ENCODE results near the gene CMTM5.

CMTM5 gene

DNA sequence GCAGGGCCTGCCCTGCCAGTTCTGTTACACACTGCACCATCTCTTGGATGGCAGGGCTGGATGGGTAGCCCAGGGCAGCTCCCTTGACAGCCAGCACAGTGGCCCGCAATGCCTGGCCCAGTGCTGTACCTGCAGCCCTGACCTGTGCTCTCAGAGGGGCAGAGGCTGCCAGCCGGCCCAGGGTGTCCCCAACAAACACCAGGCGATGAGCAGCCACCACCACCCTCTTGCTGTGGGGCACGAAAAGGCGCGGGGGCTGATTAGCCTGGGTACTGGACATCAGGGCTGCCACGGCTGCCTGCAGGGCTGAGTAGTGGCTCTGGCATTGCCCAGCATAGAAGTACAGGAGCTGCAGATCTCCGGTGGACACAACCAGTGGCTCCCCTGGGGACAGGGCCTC is 19.6 kb upstream of the CMTM5 start:
- no peak for DNase-seq

DNA sequence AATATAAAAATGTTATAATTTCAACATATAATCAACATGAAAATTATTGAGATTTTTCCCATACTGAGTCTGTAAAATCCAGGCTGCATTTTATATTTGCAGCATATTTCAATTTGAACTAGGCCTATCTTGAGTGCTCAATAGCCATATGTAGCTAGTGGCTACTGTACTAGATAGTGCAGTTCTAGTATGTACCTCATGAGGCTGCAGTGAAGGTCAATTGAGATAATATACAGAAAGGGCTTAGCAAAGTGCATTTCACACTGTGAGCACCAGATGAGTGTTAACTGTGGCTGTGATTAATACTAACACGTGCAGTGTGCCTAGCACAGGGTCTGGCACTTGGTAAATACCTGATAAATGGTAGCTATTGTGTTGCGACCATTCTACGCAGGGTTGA is 18.8 kb upstream of the CMTM5 start:
- DNase-seq: no peak

DNA sequence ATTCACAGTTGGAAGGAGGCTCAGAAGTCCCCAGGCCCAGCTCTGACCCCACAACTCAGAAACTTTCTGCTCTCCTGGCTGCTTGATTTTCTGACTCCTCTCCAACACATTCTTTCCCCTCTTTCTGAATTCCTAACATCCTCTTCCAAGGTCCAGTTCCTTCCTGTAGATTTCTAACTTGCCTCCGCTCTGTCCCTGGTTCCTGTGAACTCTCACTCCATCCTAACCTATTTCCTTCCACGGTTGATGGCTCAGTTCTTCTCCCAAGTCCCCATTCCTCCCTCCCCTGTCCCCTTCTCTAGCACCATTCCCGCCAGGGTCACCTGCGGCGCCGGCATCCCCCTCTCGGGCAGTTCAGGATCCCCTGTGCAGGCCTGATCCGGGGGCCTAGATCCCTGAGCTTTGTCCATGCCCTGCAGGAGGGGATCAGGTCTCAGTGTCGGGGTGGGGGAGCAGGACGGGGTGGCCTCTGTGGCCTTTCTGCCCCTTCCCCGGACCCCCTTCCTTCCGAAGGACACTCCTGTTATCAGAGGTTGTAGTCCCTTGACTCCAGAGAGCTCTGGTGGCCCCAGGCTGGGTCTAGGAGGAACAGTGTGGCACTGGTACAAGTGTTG is 18.2 kb upstream of the CMTM5 start:
- no peak for DNase-seq

DNA sequence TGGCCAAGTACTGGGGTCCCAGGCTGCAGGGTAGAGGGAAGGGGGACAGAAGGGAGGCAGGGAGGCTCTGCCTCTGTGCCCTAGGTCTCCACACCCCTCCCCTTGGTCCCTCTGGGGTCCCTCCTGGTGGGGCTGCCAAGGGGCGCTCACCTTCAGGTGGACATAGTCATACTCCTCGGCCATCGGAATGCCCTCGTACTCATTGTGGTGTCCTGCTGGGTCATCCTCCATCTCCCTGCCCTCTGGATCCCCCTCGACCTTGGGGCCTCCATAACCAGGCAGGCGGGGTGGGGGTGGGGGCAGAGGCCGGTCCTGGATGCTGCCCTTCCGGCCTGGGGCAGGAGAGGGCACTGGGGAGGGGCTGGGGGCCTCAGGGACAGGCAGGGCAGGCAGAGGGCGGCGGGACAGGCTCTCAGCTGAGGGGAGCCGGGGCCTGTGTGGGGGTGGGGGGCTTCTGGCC is 17.6 kb upstream of the CMTM5 start:
- DNase-seq: no peak

DNA sequence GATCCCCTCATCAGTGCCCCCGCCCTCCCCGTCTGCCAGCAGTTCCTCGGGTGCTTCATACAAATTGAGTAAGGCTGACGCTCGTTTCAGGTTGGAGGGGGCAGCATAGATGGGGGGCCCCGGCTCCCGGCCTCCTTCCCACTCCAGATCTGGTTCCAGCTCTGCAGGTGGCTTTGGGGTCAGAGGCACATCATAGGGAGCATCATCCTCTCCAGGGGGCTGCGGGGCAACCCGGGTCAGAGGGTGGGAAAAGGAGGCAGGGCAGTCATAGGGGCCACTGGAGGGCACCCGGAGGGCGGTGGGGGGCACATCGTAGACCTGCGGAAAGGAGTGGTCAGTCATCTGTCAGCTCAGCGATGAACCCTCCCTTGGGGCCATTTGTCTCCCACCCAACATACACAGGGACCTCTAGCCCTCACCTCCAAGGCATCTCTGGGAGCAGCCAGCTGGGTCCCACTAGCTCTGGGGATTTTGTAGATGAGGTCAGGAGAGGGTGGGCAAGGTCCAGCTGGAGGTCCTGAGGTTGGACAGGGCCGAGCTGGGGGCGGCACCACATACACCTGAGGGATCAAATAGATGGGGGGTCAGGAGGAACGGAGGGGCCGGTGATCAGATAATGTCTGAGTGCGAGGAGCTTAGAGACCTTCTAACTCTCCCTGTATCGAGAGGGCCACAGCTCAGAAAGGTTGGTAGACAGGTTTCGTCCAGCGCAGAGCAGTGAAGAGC is 17.0 kb upstream of the CMTM5 start:
- no peak for DNase-seq

DNA sequence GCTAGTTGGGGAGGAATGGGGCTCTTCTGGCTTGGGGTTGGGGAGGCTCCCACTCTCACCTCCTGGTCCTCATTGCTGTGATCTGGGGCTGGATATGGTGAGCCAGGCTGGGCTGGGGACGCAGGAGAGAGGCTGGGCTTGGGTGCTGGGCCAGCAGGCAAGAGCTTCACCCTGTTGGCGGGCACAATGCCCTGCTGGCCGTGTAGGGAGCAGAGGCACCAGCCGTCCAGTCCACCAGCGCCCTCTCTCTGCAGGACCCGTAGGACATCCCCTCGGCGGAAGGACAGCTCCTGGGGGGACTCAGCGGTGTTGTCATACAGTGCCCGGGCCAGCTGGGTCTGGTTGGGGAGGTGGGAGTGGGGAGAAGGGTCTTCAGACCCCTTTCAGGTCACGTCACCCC is 16.4 kb upstream of the CMTM5 start:
- peak in 44 of 58 donors; percentile 5 to 83 (median 56) for DNase-seq

DNA sequence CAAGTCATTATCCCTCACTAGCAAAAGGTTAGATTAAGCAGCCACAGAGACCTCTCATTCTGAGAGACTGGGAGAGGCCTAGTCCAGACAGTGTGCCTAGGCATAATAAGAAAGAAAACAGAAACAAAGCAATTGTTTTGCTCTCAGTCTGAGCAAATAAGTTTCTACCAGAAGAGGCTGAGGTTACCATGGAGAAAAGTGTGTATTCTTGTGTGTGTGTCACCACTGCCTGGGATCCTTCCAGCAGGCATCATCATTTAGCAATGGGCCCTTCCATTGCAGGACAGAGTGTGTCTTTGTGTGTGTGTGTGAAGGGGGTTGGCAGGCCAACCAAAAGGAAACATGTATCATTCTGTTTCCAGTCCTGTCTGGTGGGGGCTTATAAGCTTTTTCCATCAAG is 15.5 kb upstream of the CMTM5 start:
- peak in 14 of 58 donors; percentile 10 to 68 (median 46) for DNase-seq

DNA sequence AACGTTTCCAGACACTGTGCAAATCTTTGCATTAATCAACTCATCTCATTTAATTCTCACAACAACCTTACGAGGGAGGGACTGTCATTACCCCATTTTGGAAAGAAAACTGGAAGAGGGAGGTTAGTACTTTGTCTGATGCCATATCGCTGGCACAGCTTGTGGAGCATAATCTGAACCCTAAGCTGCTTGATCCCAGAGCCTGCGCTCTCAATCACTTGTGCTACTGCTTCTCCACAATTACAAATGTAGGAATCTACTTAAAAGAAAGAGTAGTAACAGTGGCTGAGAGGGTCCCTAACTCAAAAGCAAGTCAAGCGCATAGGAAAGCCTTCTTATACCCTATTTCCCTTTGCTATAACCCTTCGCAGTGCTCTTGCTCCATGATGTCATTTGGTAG is 15.1 kb upstream of the CMTM5 start:
- DNase-seq: no peak

DNA sequence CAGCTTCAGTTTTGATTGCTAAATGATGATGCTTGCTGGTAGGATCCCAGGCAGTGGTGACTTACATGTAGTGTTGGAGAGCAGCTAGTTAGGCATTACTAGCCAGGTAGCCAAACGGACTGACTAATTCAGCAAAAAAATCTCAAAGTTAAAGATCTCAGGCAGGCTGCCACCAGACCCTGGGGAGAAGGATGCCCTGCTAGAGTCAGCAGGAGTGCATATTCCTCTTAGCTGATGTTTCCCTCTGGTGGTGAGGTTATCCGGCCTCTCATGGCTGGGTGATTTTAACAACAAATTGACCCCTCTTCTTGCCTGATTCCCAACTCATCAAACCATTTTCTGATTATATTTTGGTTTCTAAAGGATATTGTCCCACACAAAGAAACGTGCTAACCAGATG is 14.6 kb upstream of the CMTM5 start:
- DNase-seq: no peak

DNA sequence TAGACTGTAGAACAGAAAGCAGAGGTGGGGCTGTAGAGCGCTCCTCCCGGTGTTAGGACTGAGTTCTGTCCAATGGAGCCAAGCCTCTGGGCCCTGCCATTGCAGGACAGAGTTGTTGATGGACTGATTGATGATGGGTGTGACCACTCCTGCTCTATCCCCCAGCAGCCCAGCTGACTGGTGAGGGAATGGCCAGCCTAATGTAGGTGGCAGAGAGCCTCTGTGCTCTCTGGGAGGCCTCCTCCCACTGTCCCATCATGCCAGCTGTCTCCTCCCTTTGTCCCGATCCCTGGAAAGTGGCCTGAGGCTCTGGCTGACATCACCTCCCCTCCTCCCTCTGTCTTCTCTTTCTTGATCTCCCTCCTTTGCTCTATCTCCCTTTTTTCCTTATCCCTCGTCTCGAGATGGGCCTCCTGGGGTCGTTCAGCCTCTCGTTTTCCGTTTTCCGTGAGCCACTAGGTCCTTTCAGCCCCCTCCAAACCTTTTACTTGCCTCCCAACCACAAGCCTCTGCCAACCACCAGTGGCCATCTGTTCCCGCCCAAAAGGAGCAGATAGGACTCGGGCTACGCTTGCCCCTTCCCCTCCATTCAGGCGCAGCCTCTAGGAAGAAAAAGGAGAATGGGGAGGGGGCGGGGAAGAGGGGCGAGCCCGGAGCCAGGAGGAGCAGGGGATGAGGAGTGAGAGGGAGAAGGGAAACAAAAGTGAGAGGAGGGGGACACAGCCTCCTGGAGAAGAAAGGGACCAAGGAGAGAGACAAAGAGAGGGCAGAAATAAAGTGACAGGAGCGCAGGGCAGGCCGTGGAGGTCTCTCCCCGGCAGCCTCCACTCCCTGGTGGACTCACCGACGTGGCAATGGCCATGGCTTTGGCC is 12.4 kb upstream of the CMTM5 start:
- peak in 42 of 58 donors; percentile 19 to 86 (median 52) for DNase-seq

DNA sequence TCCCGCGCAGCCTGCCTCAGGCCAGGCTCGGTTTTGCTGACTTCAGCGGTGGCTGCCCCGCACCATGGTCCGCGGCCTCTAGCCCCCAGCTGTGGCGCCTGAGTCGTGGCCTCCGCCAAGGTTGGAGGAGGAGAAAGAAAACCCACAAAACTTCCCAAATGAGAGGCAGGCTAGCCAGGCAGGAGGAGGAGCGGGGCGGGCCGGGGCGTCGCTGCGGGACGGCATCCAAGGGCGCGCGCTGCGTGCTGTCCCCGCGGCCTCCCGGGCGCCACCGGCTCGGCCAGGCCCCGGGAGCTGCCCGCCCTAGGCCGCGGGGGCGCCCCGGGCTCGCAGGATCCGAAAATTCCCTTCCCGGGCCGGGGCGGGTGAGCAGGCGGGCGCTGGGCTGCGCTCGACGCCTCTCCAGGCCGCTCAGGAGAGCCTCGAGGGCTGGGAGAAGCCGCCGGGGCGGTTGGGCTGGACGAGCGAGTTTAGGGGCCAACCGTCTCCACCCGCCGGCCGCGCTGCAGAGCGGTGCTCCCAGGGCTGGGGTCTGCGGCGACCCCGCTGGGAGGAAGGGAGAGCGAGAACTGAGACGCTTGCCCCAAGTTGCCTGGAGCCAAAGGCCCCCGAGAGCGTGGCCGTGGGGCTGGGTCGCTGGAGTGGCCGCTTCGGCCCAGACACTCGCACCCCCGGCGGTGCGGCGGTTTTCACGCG is 11.7 kb upstream of the CMTM5 start, which contains the start of gene EFS:
EFS (minus strand) TSS at position 137 of the 696 bp plus-strand sequence. CDS start 147 bp downstream, outside the sequence.
- DNase-seq: peak in 37 of 58 donors; percentile 2 to 62 (median 36)

DNA sequence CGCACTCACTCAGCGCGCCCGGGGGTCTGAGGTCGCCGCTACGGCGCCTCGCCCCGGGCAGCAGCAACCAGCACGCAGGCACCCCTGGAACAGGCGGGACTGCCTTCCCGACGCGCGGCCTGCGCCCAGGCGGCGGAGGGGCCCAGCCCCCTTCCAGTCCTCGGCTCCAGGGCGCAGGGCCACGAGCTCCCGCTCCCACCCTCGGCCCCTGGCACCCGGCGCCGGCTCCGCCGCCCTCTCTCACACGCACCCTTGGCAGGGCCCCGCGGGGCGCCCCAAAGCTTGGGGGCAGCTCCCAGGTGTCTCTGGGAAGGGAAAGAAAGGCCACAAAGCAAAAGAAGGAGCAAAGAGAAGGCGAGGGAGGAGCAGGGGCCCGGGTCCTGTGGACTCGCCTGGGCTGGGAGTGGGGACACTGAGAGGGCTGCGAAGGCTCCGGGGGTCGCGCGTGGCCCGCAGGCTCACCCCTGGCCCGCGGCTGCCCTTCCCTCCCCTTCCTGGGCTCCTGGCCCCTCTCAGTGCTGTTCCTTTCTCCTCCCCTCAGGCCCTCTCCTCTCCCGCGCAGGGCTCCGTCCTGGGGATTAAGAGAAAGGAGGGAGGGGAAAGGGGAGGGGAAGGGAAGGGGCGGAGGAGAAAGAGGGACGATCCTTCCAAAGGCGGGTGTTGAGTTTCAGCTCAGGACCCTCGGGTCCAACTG is 11.0 kb upstream of the CMTM5 start:
- DNase-seq: peak in 39 of 58 donors; percentile 27 to 85 (median 70)

DNA sequence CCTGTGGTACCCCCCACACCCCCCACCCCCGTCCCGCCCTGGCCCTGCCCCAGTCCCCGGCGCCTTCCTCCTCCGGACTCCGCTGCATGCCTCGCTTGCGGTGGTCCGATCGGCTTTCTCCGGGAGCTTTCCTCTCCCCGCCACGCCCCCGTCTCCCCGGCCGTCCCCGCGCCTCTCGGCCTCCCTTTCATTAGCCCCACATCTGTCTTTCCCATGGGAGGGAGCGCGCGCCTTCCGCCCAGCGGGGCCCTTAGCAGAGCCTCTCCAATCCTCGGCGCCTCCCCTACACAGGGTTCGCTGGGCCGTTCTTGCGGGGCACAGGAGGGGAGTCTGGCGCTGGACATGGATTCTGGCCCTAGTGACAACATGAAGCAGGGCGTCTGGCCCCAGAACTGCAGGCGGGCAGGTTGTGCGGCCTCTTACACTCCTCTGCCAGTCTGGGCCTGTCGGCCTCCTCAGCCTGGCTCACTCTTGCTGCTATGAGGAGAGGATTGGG is 10.4 kb upstream of the CMTM5 start:
- peak in 52 of 58 donors; percentile 21 to 85 (median 64) for DNase-seq

DNA sequence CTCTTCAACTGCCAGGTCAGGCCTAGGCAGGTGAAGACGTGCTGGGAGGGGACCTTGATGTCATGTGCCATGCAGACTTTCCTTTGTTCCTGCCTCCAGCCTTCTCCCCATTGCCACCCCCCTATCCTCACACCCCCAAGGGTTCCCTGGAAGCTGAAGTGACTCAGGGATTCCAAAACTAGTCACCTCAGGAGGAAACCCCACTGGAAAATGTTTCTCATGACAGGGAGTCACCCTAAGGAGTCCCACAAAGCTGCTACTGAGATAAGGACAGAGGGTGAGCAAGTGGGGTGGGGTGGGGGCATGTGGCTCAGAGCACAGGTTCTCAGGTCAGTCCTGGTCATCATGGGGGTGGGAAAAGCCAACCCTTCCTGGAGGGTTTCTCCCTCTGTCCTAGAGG is 6.6 kb upstream of the CMTM5 start:
- DNase-seq: no peak

DNA sequence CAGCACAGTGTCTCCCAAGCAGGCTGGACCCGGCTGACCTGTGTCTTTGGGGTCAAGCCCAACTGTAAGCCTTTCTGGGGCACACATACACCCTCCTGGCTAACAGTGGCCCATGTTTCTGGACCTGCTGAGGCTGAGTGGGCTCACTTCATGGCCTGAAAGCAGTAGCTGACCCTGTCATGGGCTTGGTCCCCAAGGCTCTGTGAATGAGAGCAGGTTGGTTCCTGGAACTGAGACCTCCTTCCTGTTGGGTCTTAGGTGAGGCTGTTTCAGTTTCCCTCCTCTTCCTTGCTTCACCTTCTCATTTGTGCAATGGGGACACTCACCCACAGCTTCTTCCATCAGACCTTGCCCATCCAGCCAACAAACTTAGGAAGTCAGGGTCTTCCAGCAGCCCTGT is 5.0 kb upstream of the CMTM5 start:
- DNase-seq: no peak

DNA sequence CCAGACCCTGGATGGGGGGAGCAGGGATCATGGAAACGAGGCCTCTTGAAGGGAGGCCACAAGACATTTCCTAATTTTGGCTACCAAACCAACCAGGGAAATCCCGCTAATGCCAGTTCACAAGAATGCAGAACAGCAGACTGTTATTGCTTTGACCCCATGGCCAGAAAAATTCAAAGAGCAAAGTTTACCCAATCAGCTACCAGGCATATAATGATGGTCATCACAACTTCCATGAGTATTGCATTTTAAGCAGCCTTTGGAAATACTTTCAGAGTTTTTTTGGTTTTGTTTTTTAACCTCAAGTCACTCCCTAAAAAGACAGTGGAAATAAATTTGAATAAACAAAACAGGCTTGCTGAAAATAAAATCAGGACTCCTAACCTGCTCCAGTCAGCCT is 4.3 kb upstream of the CMTM5 start, which contains the start of gene IL25:
IL25 (plus strand) TSS at position 301 of the 400 bp plus-strand sequence.
- DNase-seq: no peak

DNA sequence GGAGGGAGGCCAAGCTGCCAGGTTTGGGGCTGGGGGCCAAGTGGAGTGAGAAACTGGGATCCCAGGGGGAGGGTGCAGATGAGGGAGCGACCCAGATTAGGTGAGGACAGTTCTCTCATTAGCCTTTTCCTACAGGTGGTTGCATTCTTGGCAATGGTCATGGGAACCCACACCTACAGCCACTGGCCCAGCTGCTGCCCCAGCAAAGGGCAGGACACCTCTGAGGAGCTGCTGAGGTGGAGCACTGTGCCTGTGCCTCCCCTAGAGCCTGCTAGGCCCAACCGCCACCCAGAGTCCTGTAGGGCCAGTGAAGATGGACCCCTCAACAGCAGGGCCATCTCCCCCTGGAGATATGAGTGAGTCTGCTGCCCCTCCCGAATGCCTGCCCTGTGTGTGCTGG is 3.8 kb upstream of the CMTM5 start:
- no peak for DNase-seq

DNA sequence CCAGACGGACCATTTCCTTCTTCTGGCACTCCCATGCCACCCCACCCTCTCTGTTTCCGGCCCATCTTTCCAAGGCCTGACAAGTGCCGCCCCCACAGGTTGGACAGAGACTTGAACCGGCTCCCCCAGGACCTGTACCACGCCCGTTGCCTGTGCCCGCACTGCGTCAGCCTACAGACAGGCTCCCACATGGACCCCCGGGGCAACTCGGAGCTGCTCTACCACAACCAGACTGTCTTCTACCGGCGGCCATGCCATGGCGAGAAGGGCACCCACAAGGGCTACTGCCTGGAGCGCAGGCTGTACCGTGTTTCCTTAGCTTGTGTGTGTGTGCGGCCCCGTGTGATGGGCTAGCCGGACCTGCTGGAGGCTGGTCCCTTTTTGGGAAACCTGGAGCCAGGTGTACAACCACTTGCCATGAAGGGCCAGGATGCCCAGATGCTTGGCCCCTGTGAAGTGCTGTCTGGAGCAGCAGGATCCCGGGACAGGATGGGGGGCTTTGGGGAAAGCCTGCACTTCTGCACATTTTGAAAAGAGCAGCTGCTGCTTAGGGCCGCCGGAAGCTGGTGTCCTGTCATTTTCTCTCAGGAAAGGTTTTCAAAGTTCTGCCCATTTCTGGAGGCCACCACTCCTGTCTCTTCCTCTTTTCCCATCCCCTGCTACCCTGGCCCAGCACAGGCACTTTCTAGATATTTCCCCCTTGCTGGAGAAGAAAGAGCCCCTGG is 1.2 kb upstream of the CMTM5 start:
- DNase-seq: no peak

DNA sequence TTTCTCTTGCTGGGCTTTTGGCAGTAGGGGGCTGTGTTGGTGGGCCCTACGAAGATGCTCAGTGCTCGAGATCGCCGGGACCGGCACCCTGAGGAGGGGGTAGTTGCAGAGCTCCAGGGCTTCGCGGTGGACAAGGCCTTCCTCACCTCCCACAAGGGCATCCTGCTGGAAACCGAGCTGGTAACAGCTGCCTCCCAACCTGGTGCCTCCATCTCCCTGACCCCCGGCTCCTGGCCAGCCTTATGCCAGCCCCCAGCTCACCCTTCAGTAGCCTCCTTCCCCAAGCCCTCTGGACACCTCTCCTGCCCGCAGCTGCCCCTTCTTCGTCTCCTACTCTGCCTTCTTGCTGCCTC is 328 bp downstream of the CMTM5 start:
- peak in 4 of 58 donors; percentile 47 to 72 (median 56) for DNase-seq
